Fibroblast of villous mesenchyme (primary cell): ENCODE data around the gene UBE2S. TPM values are rescaled to one million over a fixed set of nuclear protein-coding genes. Genes with fewer than 3 reads are reported as not detected.

Experiments
- DNase-seq: peaks from one replicate; pipeline ENCODE4 v3.0.0-alpha.2; 2010; ENCODE audit warnings: low read depth
- H3K4me3 ChIP-seq: 2 replicates; pipeline ENCODE4 v1.5.1; 2011; ENCODE audit warnings: low read depth, mild to moderate bottlenecking, low read length
- CTCF ChIP-seq: IDR thresholded peaks from 2 replicates; pipeline ENCODE4 v1.5.1; 2012; ENCODE audit warnings: low read depth, mild to moderate bottlenecking, low read length; ENCODE audit not compliant: insufficient read depth
- total RNA-seq: library from RNA; depleted of rRNA; stranded (reverse); fragments of >200 nt; gene quantifications from 2 replicates; pipeline ENCODE4 v1.2.3, GENCODE V29; 2012

Gene UBE2S
- total RNA-seq, 1 donor = 108 TPM

GRCh38 chr19:55443045-55443823 is 35.6 kb upstream of the UBE2S start, which contains the start of gene SHISA7:
SHISA7 (minus strand) TSS chr19:55443300; CDS start chr19:55442863, 437 bp downstream.
- H3K4me3 ChIP-seq = no peak within 1 kb of the TSS
- no peak for TF ChIP-seq CTCF
- no peak for DNase-seq

- no peak for DNase-seq
- no peak overlapping the region for H3K4me3 ChIP-seq
- TF ChIP-seq CTCF = no peak
Observed at GRCh38 chr19:55442372-55442961, 34.9 kb upstream of the UBE2S start.

GRCh38 chr19:55441692-55442321 is 34.2 kb upstream of the UBE2S start:
- TF ChIP-seq CTCF = no peak
- no peak for DNase-seq
- H3K4me3 ChIP-seq = no peak overlapping the region

GRCh38 chr19:55441319-55441691 is 33.7 kb upstream of the UBE2S start:
- DNase-seq = no peak
- TF ChIP-seq CTCF = no peak
- no peak overlapping the region for H3K4me3 ChIP-seq

GRCh38 chr19:55440411-55441105 is 33.0 kb upstream of the UBE2S start:
- no peak overlapping the region for H3K4me3 ChIP-seq
- TF ChIP-seq CTCF = no peak
- DNase-seq = no peak

- no peak overlapping the region for H3K4me3 ChIP-seq
- TF ChIP-seq CTCF = no peak
- DNase-seq = no peak
Observed at GRCh38 chr19:55439052-55439451, 31.5 kb upstream of the UBE2S start.
